ENCODE data around the gene ATG14. TPM values are rescaled to one million over a fixed set of nuclear protein-coding genes. Genes with fewer than 3 reads are reported as not detected.

ATG14 gene
- total and polyA plus RNA-seq, 2 of the 13 experiments (the other 11 are each of a cell fraction or from before 2014, with no cell fraction given) = 7.2 to 9.1 TPM

DNA sequence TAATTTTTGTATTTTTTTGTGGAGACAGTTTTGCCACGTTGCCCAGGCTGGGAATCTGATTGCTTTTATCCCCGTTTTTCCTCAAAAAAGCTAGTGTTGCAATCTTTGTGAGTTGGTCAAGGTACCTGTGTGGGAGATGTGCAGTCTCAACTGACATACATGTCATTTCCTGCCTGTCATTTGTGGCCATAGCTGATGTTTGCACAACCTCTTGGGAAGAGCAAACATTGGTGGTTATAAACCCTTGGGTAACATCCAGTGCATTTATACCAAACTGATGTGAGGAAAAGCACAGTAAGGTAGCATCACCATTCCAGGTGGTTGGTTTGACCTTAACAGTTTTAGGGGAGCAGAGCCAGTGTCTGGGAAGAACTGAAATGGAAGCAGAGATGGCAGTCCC is 54.7 kb downstream of the ATG14 start (continued):
- TF ChIP-seq, protein P1, sequence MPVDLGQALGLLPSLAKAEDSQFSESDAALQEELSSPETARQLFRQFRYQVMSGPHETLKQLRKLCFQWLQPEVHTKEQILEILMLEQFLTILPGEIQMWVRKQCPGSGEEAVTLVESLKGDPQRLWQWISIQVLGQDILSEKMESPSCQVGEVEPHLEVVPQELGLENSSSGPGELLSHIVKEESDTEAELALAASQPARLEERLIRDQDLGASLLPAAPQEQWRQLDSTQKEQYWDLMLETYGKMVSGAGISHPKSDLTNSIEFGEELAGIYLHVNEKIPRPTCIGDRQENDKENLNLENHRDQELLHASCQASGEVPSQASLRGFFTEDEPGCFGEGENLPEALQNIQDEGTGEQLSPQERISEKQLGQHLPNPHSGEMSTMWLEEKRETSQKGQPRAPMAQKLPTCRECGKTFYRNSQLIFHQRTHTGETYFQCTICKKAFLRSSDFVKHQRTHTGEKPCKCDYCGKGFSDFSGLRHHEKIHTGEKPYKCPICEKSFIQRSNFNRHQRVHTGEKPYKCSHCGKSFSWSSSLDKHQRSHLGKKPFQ (CRISPR knock-in tag; IDR thresholded peaks at IDR 0.05; ENCODE audit: insufficient replicate concordance) = no peak
- TF ChIP-seq, protein P2, sequence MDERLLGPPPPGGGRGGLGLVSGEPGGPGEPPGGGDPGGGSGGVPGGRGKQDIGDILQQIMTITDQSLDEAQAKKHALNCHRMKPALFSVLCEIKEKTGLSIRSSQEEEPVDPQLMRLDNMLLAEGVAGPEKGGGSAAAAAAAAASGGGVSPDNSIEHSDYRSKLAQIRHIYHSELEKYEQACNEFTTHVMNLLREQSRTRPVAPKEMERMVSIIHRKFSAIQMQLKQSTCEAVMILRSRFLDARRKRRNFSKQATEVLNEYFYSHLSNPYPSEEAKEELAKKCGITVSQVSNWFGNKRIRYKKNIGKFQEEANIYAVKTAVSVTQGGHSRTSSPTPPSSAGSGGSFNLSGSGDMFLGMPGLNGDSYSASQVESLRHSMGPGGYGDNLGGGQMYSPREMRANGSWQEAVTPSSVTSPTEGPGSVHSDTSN (CRISPR knock-in tag; IDR thresholded peaks at IDR 0.05) = no peak
- TF ChIP-seq ZNF570 (CRISPR knock-in tag; IDR thresholded peaks at IDR 0.05; ENCODE audit: borderline replicate concordance) (no peak), ZBTB8A (CRISPR knock-in tag; IDR thresholded peaks at IDR 0.05; ENCODE audit: borderline replicate concordance, low read depth) (no peak), KDM3A (CRISPR knock-in tag; IDR thresholded peaks at IDR 0.05; ENCODE audit: low read depth) (no peak)

DNA sequence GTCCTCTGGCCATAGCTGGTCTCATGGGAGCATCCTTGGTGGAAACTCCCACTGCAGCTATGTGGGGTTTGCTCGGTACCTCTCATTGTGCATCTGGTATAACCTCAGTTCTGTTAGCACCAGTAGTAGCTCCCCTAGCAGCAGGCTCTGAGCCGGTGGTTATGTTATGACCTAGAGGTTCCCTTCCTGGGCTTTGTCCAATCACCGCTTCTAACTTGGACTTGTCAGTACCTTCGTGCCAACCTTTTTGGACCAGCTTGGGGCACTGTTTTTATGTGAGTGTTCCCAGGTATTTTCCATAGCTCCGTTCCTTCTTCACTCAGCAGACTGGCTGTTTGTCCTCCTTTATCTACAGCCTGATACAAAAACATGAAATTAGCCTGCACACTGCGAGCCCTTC is 55.7 kb downstream of the ATG14 start:
- intact Hi-C loops (cut with micrococcal nuclease; ENCODE audit: unreplicated experiment) = loop anchor here (5.0 kb wide), 1 partner anchor 144 kb away; no protein-coding TSS in a partner anchor
- TF ChIP-seq, protein P3, sequence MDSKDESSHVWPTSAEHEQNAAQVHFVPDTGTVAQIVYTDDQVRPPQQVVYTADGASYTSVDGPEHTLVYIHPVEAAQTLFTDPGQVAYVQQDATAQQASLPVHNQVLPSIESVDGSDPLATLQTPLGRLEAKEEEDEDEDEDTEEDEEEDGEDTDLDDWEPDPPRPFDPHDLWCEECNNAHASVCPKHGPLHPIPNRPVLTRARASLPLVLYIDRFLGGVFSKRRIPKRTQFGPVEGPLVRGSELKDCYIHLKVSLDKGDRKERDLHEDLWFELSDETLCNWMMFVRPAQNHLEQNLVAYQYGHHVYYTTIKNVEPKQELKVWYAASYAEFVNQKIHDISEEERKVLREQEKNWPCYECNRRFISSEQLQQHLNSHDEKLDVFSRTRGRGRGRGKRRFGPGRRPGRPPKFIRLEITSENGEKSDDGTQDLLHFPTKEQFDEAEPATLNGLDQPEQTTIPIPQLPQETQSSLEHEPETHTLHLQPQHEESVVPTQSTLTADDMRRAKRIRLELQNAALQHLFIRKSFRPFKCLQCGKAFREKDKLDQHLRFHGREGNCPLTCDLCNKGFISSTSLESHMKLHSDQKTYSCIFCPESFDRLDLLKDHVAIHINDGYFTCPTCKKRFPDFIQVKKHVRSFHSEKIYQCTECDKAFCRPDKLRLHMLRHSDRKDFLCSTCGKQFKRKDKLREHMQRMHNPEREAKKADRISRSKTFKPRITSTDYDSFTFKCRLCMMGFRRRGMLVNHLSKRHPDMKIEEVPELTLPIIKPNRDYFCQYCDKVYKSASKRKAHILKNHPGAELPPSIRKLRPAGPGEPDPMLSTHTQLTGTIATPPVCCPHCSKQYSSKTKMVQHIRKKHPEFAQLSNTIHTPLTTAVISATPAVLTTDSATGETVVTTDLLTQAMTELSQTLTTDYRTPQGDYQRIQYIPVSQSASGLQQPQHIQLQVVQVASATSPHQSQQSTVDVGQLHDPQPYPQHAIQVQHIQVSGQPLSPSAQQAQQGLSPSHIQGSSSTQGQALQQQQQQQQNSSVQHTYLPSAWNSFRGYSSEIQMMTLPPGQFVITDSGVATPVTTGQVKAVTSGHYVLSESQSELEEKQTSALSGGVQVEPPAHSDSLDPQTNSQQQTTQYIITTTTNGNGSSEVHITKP (CRISPR knock-in tag; IDR thresholded peaks at IDR 0.05; ENCODE audit: low read depth) = no peak
- TF ChIP-seq, protein P4, sequence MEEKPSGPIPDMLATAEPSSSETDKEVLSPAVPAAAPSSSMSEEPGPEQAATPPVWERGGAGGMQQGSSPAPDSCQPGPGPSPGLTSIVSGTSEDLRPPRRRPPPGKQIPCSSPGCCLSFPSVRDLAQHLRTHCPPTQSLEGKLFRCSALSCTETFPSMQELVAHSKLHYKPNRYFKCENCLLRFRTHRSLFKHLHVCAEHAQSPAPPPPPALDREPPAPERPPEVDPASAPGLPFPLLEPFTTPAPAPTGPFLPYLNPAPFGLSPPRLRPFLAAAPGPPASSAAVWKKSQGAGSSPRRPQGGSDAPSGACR (CRISPR knock-in tag; IDR thresholded peaks at IDR 0.05) = no peak
- TF ChIP-seq, protein P5, sequence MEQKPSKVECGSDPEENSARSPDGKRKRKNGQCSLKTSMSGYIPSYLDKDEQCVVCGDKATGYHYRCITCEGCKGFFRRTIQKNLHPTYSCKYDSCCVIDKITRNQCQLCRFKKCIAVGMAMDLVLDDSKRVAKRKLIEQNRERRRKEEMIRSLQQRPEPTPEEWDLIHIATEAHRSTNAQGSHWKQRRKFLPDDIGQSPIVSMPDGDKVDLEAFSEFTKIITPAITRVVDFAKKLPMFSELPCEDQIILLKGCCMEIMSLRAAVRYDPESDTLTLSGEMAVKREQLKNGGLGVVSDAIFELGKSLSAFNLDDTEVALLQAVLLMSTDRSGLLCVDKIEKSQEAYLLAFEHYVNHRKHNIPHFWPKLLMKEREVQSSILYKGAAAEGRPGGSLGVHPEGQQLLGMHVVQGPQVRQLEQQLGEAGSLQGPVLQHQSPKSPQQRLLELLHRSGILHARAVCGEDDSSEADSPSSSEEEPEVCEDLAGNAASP (CRISPR knock-in tag; IDR thresholded peaks at IDR 0.05; ENCODE audit: borderline replicate concordance) = no peak
- TF ChIP-seq REPIN1 (CRISPR knock-in tag; IDR thresholded peaks at IDR 0.05; ENCODE audit: borderline replicate concordance, low read depth) (no peak), ASH2L (IDR thresholded peaks at IDR 0.05; ENCODE audit: insufficient read length, low read depth, low read length) (no peak), RAD51 (IDR thresholded peaks at IDR 0.05; ENCODE audit: borderline replicate concordance) (no peak), KDM2A (CRISPR knock-in tag; IDR thresholded peaks at IDR 0.05; ENCODE audit: borderline replicate concordance, low read depth) (no peak), PHF8 (CRISPR knock-in tag; IDR thresholded peaks at IDR 0.05) (no peak), FOXJ3 (CRISPR knock-in tag; IDR thresholded peaks at IDR 0.05; ENCODE audit: borderline replicate concordance) (no peak), NFRKB (IDR thresholded peaks at IDR 0.05) (no peak)

More for the DNA sequence above, 55.7 kb downstream of the ATG14 start:
- no peaks in the 10 kb centered on the region for H3K79me2 ChIP-seq (ENCODE audit: insufficient read depth, low read length)
- DNase-seq (ENCODE audit: low spot score) (no peak), ATAC-seq (no peak), FAIRE-seq (no peak)
- peaks cover 16% of the 10 kb centered on the region for H3K4me1 ChIP-seq (ENCODE audit: insufficient read depth, low read length)
- H2AFZ ChIP-seq (ENCODE audit: low read length) = no peak overlapping the region
- no peak overlapping the region for H3K4me2 ChIP-seq (ENCODE audit: low read depth, low read length)
- no peaks in the 10 kb centered on the region for H3K27me3 ChIP-seq (ENCODE audit: control insufficient read depth in 1 of 2, insufficient read depth in 2 of 2, low read length in 2 of 2)
- ChIA-PET CTCF (ENCODE audit: low intra/inter-chr PET ratio, low total read pairs) (no interaction called here), POLR2A (no interaction called here)
- in situ Hi-C loops (cut with HindIII; ENCODE audit: extremely low pct_ligation_motif_present, low pct_unique_long_range_greater_than_20kb) = no loop called here
- no peak overlapping the region for H3K27ac ChIP-seq (ENCODE audit: extremely low read length, insufficient read depth, low read length)
- 80% methylated on average over 5 of the region's 6 CpGs for WGBS (ENCODE audit: low lambda C conversion rate)
- peaks cover 13 to 26% of the 10 kb centered on the region in 2 experiments for H3K36me3 ChIP-seq (replicated peaks in 1 of 2; ENCODE audit: control insufficient read depth in 1 of 2, insufficient read depth in 2 of 2, low read length in 2 of 2)
- BruUV-seq (replicated peaks) = no TSS peak
- H4K20me1 ChIP-seq (ENCODE audit: insufficient read depth, low read length) = 0 out of 2 replicates have a peak, but pooled peaks cover 5% of the 10 kb centered on the region
- no peaks in the 10 kb centered on the region for H3K9me3 ChIP-seq (ENCODE audit: low read length)
- H3K4me3 ChIP-seq (replicated peaks in 1 of 3; ENCODE audit: insufficient read depth in 1 of 3, low read depth in 2 of 3, low read length in 3 of 3) = no peak overlapping the region
- H3K9ac ChIP-seq (ENCODE audit: insufficient read depth, low read depth, low read length) = no peak overlapping the region

Measured in HepG2 (cell line).